ENCODE data around the gene MAL. TPM values are rescaled to one million over a fixed set of nuclear protein-coding genes. Genes with fewer than 3 reads are reported as not detected.

The MAL gene
- total and polyA plus RNA-seq, 2 experiments from 2014 or later = not detected

- Histone ChIP-seq H3K4me3 (no peak overlapping the region), H3K4me2 (ENCODE audit: unreplicated experiment) (no peak overlapping the region), H2AFZ (no peak overlapping the region), H3K9me3 (ENCODE audit: low read depth) (no peaks in the 10 kb centered on the region), H3K79me2 (ENCODE audit: insufficient read depth) (no peaks in the 10 kb centered on the region), H3K9ac (no peak overlapping the region), H3K9me2 (ENCODE audit: insufficient read depth) (no peaks in the 10 kb centered on the region), H4K20me1 (ENCODE audit: insufficient read depth) (no peaks in the 10 kb centered on the region), H3K27ac (no peak overlapping the region), H3F3A (ENCODE audit: insufficient read depth) (no peaks in the 10 kb centered on the region), H3K4me1 (ENCODE audit: insufficient read depth) (no peaks in the 10 kb centered on the region), H3K27me3 (replicated peaks; ENCODE audit: insufficient read depth) (peaks cover 32% of the 10 kb centered on the region), H3K36me3 (ENCODE audit: low read depth) (no peaks in the 10 kb centered on the region)
- in situ Hi-C loops (cut with MboI) = no loop called here
- WGBS, 2 experiments (ENCODE audit: low coverage in 1 of 2, low lambda C conversion rate in 2 of 2, missing lambda C conversion rate in 2 of 2) = 40 to 42% methylated on average over 4 of the region's 4 CpGs
- no peak for DNase-seq
- TF ChIP-seq EZH2 (IDR thresholded peaks at IDR 0.05; ENCODE audit: insufficient read depth, poor library complexity, severe bottlenecking) (no peak), EZH2phosphoT487 (IDR thresholded peaks at IDR 0.05; ENCODE audit: insufficient read depth, low read depth) (no peak)
Observed at GRCh38 chr2:95071856-95072255, 46.3 kb downstream of the MAL start.

- Histone ChIP-seq H3K9me2 (ENCODE audit: insufficient read depth) (no peaks in the 10 kb centered on the region), H3K4me1 (ENCODE audit: insufficient read depth) (no peaks in the 10 kb centered on the region), H3K4me3 (no peak overlapping the region), H4K20me1 (ENCODE audit: insufficient read depth) (no peaks in the 10 kb centered on the region), H2AFZ (no peak overlapping the region), H3F3A (ENCODE audit: insufficient read depth) (no peaks in the 10 kb centered on the region), H3K4me2 (ENCODE audit: unreplicated experiment) (no peak overlapping the region), H3K27ac (no peak overlapping the region), H3K27me3 (replicated peaks; ENCODE audit: insufficient read depth) (peaks cover 36% of the 10 kb centered on the region), H3K79me2 (ENCODE audit: insufficient read depth) (no peaks in the 10 kb centered on the region), H3K9ac (no peak overlapping the region), H3K9me3 (ENCODE audit: low read depth) (no peaks in the 10 kb centered on the region), H3K36me3 (ENCODE audit: low read depth) (no peaks in the 10 kb centered on the region)
- no peak for DNase-seq
- in situ Hi-C loops (cut with MboI) = no loop called here
- 6 to 20% methylated on average over 4 of the region's 4 CpGs for WGBS, 2 experiments (ENCODE audit: low coverage in 1 of 2, low lambda C conversion rate in 2 of 2, missing lambda C conversion rate in 2 of 2)
- TF ChIP-seq EZH2phosphoT487 (IDR thresholded peaks at IDR 0.05; ENCODE audit: insufficient read depth, low read depth) (no peak), EZH2 (IDR thresholded peaks at IDR 0.05; ENCODE audit: insufficient read depth, poor library complexity, severe bottlenecking) (no peak)
Observed at GRCh38 chr2:95072424-95072823, 46.9 kb downstream of the MAL start.

DNA sequence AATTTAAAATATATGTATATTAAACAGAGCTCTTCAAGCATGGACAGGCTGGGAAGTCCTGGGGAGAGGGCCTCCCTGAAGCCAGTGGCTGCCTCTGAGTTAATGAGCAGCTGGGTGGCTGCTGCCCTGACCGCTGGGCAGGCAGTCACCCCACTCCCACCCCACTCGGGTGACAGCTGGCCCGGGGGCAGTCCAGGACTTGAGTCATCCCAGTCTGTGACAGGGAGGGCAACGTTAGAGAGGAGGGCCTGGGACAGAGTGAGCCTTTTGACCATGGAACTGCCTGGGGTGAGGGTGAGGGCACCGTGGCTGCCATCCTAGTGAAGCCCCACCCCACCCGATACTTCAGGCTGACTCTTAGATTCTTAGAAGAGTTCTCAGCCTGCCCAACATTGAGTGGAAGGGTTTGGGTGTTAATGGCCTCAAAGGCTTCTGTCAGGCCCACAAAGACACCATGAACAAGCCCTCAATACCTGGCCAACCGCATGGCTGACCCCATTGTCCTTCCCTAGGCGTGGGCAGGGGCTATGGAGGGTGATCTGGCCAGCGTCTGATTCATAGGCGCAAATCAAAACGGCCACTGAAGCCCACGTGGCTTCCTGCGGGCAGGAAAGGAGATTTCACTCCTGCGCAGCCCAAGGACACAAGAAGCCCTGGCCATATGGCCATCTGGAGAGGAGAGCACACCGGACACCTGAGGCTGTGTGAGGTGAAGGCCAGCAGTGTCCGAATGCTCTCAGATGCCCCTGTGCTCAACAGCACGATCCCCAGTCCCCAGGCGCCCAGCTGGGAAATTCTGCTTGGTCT is 48.6 kb downstream of the MAL start:
- Histone ChIP-seq H3K4me3 (no peak overlapping the region), H2AFZ (no peak overlapping the region), H3K4me2 (ENCODE audit: unreplicated experiment) (no peak overlapping the region), H3K9ac (no peak overlapping the region), H3K36me3 (ENCODE audit: low read depth) (no peaks in the 10 kb centered on the region), H3K27me3 (replicated peaks; ENCODE audit: insufficient read depth) (peaks cover 46% of the 10 kb centered on the region), H4K20me1 (ENCODE audit: insufficient read depth) (no peaks in the 10 kb centered on the region), H3K27ac (no peak overlapping the region), H3K9me3 (ENCODE audit: low read depth) (no peaks in the 10 kb centered on the region), H3F3A (ENCODE audit: insufficient read depth) (no peaks in the 10 kb centered on the region), H3K9me2 (ENCODE audit: insufficient read depth) (no peaks in the 10 kb centered on the region), H3K79me2 (ENCODE audit: insufficient read depth) (no peaks in the 10 kb centered on the region), H3K4me1 (ENCODE audit: insufficient read depth) (no peaks in the 10 kb centered on the region)
- 58 to 61% methylated on average over 18 of the region's 18 CpGs for WGBS, 2 experiments (ENCODE audit: low coverage in 1 of 2, low lambda C conversion rate in 2 of 2, missing lambda C conversion rate in 2 of 2)
- no peak for TF ChIP-seq EZH2 (IDR thresholded peaks at IDR 0.05; ENCODE audit: insufficient read depth, poor library complexity, severe bottlenecking)
- TF ChIP-seq EZH2phosphoT487 (IDR thresholded peaks at IDR 0.05; ENCODE audit: insufficient read depth, low read depth) = no peak
- in situ Hi-C loops (cut with MboI) = no loop called here
- no peak for DNase-seq

DNA sequence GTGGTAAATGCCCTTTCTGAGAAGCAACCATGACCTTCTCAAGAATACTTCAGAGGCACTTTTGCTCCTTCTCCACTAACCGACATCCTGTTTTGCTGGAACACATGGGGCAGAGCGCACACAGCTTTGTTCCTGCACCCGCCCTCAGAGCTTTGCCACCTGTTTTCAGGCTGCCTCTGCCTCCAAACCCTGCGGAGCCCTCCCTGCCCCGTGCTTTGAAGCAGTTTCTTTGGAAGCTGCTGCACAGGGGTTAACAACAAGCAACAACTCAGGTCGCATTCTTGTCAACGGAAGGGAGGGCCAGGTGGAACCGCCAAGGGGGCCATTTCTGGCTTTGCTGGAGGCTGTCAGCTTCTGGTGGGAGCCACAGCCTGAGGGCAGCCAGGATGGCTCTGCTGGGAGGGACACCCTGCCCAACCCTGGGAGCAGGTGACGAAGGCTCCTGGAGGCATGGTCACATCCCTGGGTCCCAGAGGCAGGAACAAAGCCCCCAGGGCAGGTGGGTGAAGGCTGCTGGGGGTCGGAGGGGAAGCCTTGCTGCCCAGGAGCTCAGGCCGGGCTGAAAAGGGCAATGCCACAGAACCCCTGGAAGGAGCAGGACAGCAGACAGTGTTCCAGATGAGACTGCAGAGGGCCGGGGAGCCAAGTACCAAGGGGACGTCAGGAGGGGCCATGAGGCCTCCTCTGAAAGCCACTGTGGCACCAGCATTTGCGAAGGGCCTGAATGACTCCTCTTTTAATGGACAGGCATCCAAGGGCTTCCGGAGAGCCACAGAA is 49.3 kb downstream of the MAL start:
- H3F3A ChIP-seq (ENCODE audit: insufficient read depth) = no peaks in the 10 kb centered on the region
- peaks cover 49% of the 10 kb centered on the region for H3K27me3 ChIP-seq (replicated peaks; ENCODE audit: insufficient read depth)
- no peaks in the 10 kb centered on the region for H4K20me1 ChIP-seq (ENCODE audit: insufficient read depth)
- WGBS, 2 experiments (ENCODE audit: low coverage in 1 of 2, low lambda C conversion rate in 2 of 2, missing lambda C conversion rate in 2 of 2) = 45 to 48% methylated on average over 15 of the region's 15 CpGs
- no peak overlapping the region for H2AFZ ChIP-seq
- H3K9me3 ChIP-seq (ENCODE audit: low read depth) = no peaks in the 10 kb centered on the region
- TF ChIP-seq EZH2phosphoT487 (IDR thresholded peaks at IDR 0.05; ENCODE audit: insufficient read depth, low read depth) (no peak), EZH2 (IDR thresholded peaks at IDR 0.05; ENCODE audit: insufficient read depth, poor library complexity, severe bottlenecking) (no peak)
- H3K79me2 ChIP-seq (ENCODE audit: insufficient read depth) = no peaks in the 10 kb centered on the region
- H3K4me3 ChIP-seq = no peak overlapping the region
- H3K4me2 ChIP-seq (ENCODE audit: unreplicated experiment) = no peak overlapping the region
- no peak overlapping the region for H3K9ac ChIP-seq
- in situ Hi-C loops (cut with MboI) = no loop called here
- no peaks in the 10 kb centered on the region for H3K36me3 ChIP-seq (ENCODE audit: low read depth)
- H3K27ac ChIP-seq = no peak overlapping the region
- no peaks in the 10 kb centered on the region for H3K4me1 ChIP-seq (ENCODE audit: insufficient read depth)
- H3K9me2 ChIP-seq (ENCODE audit: insufficient read depth) = no peaks in the 10 kb centered on the region
- DNase-seq = no peak
